ENCODE measurements around the gene FANCL. TPM values are rescaled to one million over a fixed set of nuclear protein-coding genes. Genes with fewer than 3 reads are reported as not detected.

Gene FANCL
- 19.4 and 22.0 TPM in 2 replicates for total RNA-seq

GRCh38 chr2:58240670-58241545, at the start of gene FANCL:
Gene FANCL, minus strand, starts transcription at chr2:58241325. Its CDS starts 12 bp downstream, at chr2:58241313.

Other genes with a start within 250 kb of the FANCL start
- gene VRK2, start 194.5 kb downstream of the FANCL start, total RNA-seq = 19.6 and 23.9 TPM in 2 replicates